Neuronal stem cell (in vitro differentiated cells): ENCODE results near the gene KRTAP16-1. TPM values are rescaled to one million over a fixed set of nuclear protein-coding genes. Genes with fewer than 3 reads are reported as not detected.

Source experiments
- DNase-seq: peaks from one replicate; pipeline ENCODE4 v3.0.0-alpha.2; 2013; ENCODE audit warnings: low spot score
- H2AFZ ChIP-seq: one replicate; pipeline ENCODE4 v1.6.1; 2013; ENCODE audit warnings: mild to moderate bottlenecking, low read length, inconsistent platforms
- H2AK5ac ChIP-seq: 2 replicates; pipeline ENCODE4 v1.6.1; 2013; ENCODE audit warnings: low read depth, mild to moderate bottlenecking, inconsistent platforms, low read length, moderate library complexity, mixed read lengths
- H2BK120ac ChIP-seq: 2 replicates; pipeline ENCODE4 v1.6.1; 2013; ENCODE audit warnings: low read depth, mild to moderate bottlenecking, inconsistent platforms, low read length, moderate library complexity, mixed read lengths
- H2BK12ac ChIP-seq: one replicate; pipeline ENCODE4 v1.6.1; 2013; ENCODE audit warnings: low read length, inconsistent platforms
- H2BK15ac ChIP-seq: 2 replicates; pipeline ENCODE4 v1.6.1; 2013; ENCODE audit warnings: mild to moderate bottlenecking, low read length, inconsistent platforms, mixed read lengths
- H2BK5ac ChIP-seq: one replicate; pipeline ENCODE4 v1.6.1; 2013; ENCODE audit warnings: inconsistent platforms, mild to moderate bottlenecking, low read length, moderate library complexity
- H3K14ac ChIP-seq: one replicate; pipeline ENCODE4 v1.6.1; 2013; ENCODE audit warnings: low read length, inconsistent platforms
- H3K18ac ChIP-seq: 2 replicates; pipeline ENCODE4 v1.6.1; 2013; ENCODE audit warnings: low read length, inconsistent platforms
- H3K23ac ChIP-seq: 2 replicates; pipeline ENCODE4 v1.6.1; 2013; ENCODE audit warnings: low read depth, mild to moderate bottlenecking, mixed read lengths, low read length, inconsistent platforms; ENCODE audit not compliant: poor library complexity
- H3K27ac ChIP-seq: replicated peaks from 3 replicates; pipeline ENCODE4 v1.5.1; 2013; ENCODE audit warnings: low read length, inconsistent platforms
- H3K27me3 ChIP-seq, 3 experiments: 2 replicates each; pipeline ENCODE4 v1.6.1; 2013; ENCODE audit warnings: low read length in 3 of 3, mild to moderate bottlenecking in 2 of 3, inconsistent platforms in 1 of 3, low read depth in 1 of 3, mixed read lengths in 1 of 3, moderate library complexity in 1 of 3; ENCODE audit not compliant: control insufficient read depth in 3 of 3, insufficient read depth in 3 of 3
- H3K36me3 ChIP-seq, 2 donors: replicated peaks in 1 of 2; 2 replicates each; pipeline ENCODE4 v1.6.1; 2013; ENCODE audit warnings: low read length in 2 of 2; ENCODE audit not compliant: control insufficient read depth in 2 of 2, insufficient read depth in 2 of 2
- H3K4ac ChIP-seq: 2 replicates; pipeline ENCODE4 v1.6.1; 2013; ENCODE audit warnings: inconsistent platforms, mild to moderate bottlenecking, low read length, moderate library complexity
- H3K4me1 ChIP-seq, 2 donors: 1 replicate in 1 of 2; 2 replicates in 1 of 2; pipeline ENCODE4 v1.6.1; 2013; ENCODE audit warnings: low read length in 2 of 2, low read depth in 1 of 2; ENCODE audit not compliant: control insufficient read depth in 2 of 2, insufficient read depth in 1 of 2
- H3K4me2 ChIP-seq: one replicate; pipeline ENCODE4 v1.6.1; 2013; ENCODE audit warnings: mild to moderate bottlenecking, low read length, inconsistent platforms; ENCODE audit not compliant: insufficient read depth, poor library complexity, severe bottlenecking
- H3K4me3 ChIP-seq, 2 donors: 2 replicates each; pipeline ENCODE4 v1.5.1; 2013; ENCODE audit warnings: low read length in 2 of 2, mild to moderate bottlenecking in 2 of 2, inconsistent platforms in 1 of 2, moderate library complexity in 1 of 2
- H3K79me1 ChIP-seq: one replicate; pipeline ENCODE4 v1.6.1; 2013; ENCODE audit warnings: low read depth, mild to moderate bottlenecking, inconsistent platforms, low read length, moderate library complexity
- H3K9ac ChIP-seq: one replicate; pipeline ENCODE4 v1.6.1; 2013; ENCODE audit warnings: mild to moderate bottlenecking, low read depth, low read length, inconsistent platforms; ENCODE audit not compliant: poor library complexity
- H3K9me3 ChIP-seq, 2 donors: replicated peaks in 1 of 2; 2 replicates each; pipeline versions ENCODE3 to v1.6.1; 2013; ENCODE audit warnings: low read length in 2 of 2, mild to moderate bottlenecking in 2 of 2, inconsistent platforms in 1 of 2, low read depth in 1 of 2, mixed read lengths in 1 of 2, moderate library complexity in 1 of 2; ENCODE audit not compliant: control insufficient read depth in 2 of 2, insufficient read depth in 1 of 2
- H4K8ac ChIP-seq: one replicate; pipeline ENCODE4 v1.6.1; 2013; ENCODE audit warnings: low read depth, mild to moderate bottlenecking, inconsistent platforms, low read length, moderate library complexity
- H4K91ac ChIP-seq: one replicate; pipeline ENCODE4 v1.6.1; 2013; ENCODE audit warnings: low read length, low read depth, mild to moderate bottlenecking, inconsistent platforms; ENCODE audit not compliant: poor library complexity
- WGBS, 2 donors: extraction: QIAGEN DNeasy Blood & Tissue Kit; methylation state at CpG; one replicate each; pipeline ENCODE4 v1.1.7; 2013; ENCODE audit warnings: missing lambda C conversion rate in 2 of 2, mixed read lengths in 1 of 2; ENCODE audit not compliant: insufficient read length in 2 of 2, insufficient replicate concordance in 1 of 2; ENCODE audit errors: extremely low coverage in 2 of 2; 5-methylcytosine and 5-hydroxymethylcytosine counted together
- small RNA-seq: library from polyadenylated mRNA; stranded (forward); fragments of <200 nt; extraction: miRNeasy Mini kit (QIAGEN cat#:217004); gene quantifications from one replicate; pipeline ENCODE3, GENCODE V24; 2013; ENCODE audit not compliant: insufficient read depth

The KRTAP16-1 gene

DNA sequence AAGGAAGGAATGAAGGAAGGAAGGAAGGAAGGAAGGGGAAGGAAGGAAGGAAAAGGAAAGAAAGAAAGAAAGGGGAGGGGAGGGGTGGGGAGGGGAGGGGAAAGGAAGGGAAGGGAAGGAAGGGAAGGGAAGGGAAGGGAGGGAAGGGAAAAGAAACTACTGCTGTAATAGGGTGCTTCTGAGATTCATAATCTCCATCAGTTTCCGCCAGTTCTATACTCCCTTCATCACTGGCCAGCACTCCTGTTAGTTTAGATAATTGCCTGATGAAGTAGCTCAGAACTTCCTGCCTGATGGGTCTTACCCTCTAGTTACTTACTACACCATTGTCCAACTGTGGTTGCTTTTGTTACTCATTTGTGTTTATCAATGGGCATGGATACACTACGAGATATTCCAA is 45.9 kb downstream of the KRTAP16-1 start:
- no CpG with 5 or more reads among the region's 2 CpGs for WGBS, 2 donors
- H3K4ac ChIP-seq = no peak overlapping the region
- H3K14ac ChIP-seq = no peak overlapping the region
- DNase-seq = no peak
- H4K91ac ChIP-seq = no peak overlapping the region
- no peaks in the 10 kb centered on the region for H3K27me3 ChIP-seq
- no peak overlapping the region for H3K27ac ChIP-seq
- H3K4me1 ChIP-seq = no peaks in the 10 kb centered on the region
- no peaks in the 10 kb centered on the region for H3K79me1 ChIP-seq
- no peak overlapping the region for H3K4me3 ChIP-seq
- H3K9ac ChIP-seq = no peak overlapping the region
- H2AK5ac ChIP-seq = no peak overlapping the region
- no peak overlapping the region for H3K23ac ChIP-seq
- no peak overlapping the region for H2BK120ac ChIP-seq
- H2AFZ ChIP-seq = no peak overlapping the region
- no peak overlapping the region for H2BK15ac ChIP-seq
- no peaks in the 10 kb centered on the region for H3K36me3 ChIP-seq
- H3K18ac ChIP-seq = no peak overlapping the region
- no peak overlapping the region for H2BK5ac ChIP-seq
- H4K8ac ChIP-seq = no peak overlapping the region
- H3K9me3 ChIP-seq = no peaks in the 10 kb centered on the region
- no peak overlapping the region for H2BK12ac ChIP-seq
- no peak overlapping the region for H3K4me2 ChIP-seq

DNA sequence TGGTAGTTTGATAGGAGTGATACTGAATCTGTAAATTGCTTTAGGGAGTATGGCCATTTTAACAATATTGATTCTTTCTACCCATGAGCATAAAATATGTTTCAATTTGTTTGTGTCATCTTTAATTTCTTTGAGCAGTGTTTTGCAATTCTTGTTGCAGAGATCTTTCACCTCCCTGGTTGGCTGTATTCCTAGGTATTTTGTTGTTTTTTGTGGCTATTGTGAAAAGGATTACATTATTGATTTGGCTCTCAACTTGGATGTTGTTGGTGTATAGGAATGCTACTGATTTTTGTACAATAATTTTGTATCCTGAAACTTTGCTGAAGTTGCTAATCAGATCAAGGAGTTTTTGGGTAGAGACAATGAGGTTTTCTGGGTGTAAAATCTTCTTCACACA is 50.7 kb downstream of the KRTAP16-1 start:
- H4K91ac ChIP-seq = no peak overlapping the region
- no peak for DNase-seq
- H3K18ac ChIP-seq = no peak overlapping the region
- no peak overlapping the region for H3K4me2 ChIP-seq
- H3K79me1 ChIP-seq = no peaks in the 10 kb centered on the region
- no peak overlapping the region for H2BK5ac ChIP-seq
- H2BK120ac ChIP-seq = no peak overlapping the region
- H3K4me3 ChIP-seq = no peak overlapping the region
- no peak overlapping the region for H3K4ac ChIP-seq
- no peak overlapping the region for H3K9ac ChIP-seq
- H2BK15ac ChIP-seq = no peak overlapping the region
- H3K23ac ChIP-seq = no peak overlapping the region
- H3K9me3 ChIP-seq = no peaks in the 10 kb centered on the region
- H3K27ac ChIP-seq = no peak overlapping the region
- H2BK12ac ChIP-seq = no peak overlapping the region
- no peak overlapping the region for H4K8ac ChIP-seq
- H2AFZ ChIP-seq = no peak overlapping the region
- no peaks in the 10 kb centered on the region for H3K27me3 ChIP-seq
- H3K4me1 ChIP-seq = no peaks in the 10 kb centered on the region
- H3K36me3 ChIP-seq = no peaks in the 10 kb centered on the region
- H2AK5ac ChIP-seq = no peak overlapping the region
- H3K14ac ChIP-seq = no peak overlapping the region

Small RNA genes within 50 kb of the gene (small RNA-seq; reads per million reads assigned to genes)
- not detected for gene KRTAP9-10P
